HT-29 (cell line): Measurements from ENCODE around the gene CTNNAL1. TPM values are rescaled to one million over a fixed set of nuclear protein-coding genes. Genes with fewer than 3 reads are reported as not detected.
"Not testable (repeated sequence)": the region's sequence is repeated elsewhere in the genome, so short reads cannot be mapped to it uniquely, and the experiment has no call there.

Experiments used
- DNase-seq: peaks from one replicate; pipeline ENCODE4 v3.0.0-alpha.2; 2015; ENCODE audit warnings: low spot score
- small RNA-seq: library from RNA; depleted of rRNA; stranded (forward); fragments of <200 nt; gene quantifications from one replicate; pipeline ENCODE3, GENCODE V24; 2014
- total RNA-seq: library from RNA; depleted of rRNA; stranded (reverse); fragments of >200 nt; shearing (Covaris generic); gene quantifications from 2 replicates; pipeline ENCODE4 v1.2.3, GENCODE V29; 2014; rRNA removed

CTNNAL1 gene
- total RNA-seq, 1 experiment from 2014 or later = 24.7 TPM

DNA sequence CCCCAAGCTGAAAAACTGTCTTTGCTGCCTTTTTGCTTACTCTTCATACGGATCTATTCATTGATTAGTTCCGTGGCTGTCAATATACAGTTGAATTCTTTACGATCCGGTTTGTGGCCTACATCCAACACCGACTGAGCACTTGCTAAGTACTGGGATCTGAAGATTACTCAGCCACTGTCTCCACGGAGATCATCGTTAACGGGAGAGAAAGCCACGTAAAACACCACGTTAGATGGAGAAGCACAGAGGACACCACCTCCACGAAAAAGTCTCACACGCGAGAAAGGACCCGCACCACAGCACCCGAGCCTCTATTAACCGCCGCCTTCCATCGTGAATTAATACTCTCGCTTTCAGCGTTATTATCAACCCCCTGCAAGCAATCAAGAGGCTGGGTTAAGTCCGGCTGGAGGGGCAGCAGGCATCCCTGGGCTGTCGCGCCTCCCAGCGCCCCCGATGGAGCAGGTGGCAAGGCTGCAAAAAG lies 80.0 kb downstream of the CTNNAL1 start:
- DNase-seq = peak; percentile 20

DNA sequence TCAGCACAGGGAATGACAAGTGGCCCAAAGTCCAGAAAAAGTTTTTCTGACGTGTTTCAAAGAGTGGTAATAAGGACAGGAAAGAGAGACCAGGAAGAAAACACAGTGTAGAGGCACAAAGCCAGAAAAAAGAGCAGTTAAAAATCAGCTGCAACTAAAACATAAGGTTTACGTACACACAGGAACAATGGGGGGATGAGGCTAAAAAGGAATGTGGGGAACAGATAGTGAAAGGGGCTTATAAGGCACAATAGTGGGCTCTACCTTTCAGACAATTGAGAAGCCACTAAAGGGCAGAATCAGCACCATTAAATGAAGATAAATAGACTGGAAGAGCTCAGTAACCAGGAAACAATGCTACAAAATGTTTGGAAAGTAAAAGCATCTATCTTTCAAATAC lies 84.9 kb downstream of the CTNNAL1 start:
- no peak for DNase-seq

DNA sequence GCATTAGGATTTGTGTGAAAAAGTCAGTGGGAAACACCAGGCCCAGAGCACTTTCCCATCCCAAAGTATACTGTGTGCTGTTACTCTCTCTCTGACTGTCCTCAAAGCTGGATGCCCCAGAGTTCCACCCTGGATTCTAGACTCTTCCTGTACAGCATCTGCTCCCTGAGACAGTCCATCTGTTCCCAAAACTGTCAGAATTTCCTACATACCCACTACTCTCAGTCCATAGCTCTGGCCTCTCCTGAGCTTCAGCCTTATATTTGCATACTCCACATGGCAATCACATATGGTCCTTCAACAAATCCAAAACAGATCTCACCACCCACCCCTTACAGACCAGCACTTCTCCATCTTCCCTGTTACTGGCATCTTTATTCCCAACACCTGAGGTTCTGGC lies 88.8 kb downstream of the CTNNAL1 start:
- DNase-seq = no peak

DNA sequence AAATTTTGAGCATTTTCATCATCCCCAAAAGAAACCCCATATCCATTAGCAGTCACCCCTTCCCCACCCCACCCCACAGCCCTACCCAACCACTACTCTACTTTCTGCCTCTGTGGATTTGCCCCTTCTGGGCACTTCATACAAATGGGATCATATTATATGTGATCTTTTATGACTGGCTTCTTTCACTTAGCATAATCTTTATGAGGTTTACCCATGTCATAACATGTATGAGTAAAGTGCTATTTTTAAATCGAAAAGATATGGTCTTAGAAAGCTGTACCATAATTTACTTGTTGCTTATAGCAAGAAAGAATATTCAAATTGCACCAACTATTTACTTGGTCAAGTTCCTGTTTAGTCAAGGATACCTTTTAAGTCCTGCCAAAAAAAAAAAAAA lies 92.1 kb downstream of the CTNNAL1 start:
- DNase-seq = no peak

DNA sequence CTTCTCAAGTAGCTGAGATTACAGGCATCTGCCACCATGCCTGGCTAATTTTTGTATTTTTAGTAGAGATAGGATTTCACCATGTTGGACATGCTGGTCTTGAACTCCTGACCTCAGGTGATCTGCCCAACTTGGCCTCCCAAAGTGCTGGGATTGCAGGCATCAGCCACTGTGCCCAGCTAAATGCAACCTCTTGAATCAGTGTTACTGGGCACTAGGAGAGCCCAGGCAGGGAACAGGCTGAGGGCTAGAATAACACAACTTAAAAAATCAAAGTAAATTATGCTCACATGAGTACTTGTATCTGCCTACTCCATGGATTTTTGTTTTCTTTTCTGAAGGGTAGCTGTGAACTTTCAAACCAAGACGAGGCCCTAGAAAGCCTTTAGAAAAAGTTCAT lies 92.9 kb downstream of the CTNNAL1 start:
- not testable (repeated sequence) for DNase-seq

DNA sequence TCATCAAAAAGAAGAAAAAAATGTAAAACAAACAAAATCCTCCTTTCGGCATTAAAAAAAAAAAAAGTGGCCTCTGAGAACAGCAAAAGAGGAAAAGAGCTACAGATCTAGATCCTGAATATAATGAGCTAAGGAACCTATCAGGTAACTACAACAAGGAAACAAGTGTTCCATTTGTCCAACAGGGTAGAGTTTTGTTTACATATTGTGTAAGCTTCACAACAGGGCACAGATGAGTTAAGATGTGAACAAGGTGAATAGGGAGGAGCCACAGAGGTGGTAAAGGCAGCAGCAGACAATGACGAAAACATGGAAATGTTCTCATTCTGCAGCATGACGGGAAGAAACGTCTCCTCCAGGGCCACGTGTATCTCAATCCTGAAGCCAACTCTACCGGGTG lies 93.8 kb downstream of the CTNNAL1 start:
- peak; percentile 77 for DNase-seq

DNA sequence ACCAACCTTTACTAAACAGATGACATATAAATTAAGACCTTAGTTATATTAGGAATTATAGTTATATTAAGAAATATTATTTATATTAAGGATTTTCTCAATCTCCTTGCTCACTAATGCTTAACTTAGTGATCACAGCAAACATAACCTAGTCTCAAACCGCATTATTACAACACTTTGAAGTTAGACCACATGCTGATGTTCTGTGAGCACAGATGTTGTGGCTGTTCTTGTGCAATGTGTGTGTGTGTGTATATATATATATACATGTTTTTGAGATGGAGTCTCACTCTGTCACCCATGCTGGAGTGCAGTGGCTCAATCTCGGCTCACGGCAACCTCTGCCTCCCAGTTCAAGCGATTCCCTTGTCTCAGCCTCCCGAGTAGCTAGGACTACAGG lies 99.9 kb downstream of the CTNNAL1 start:
- DNase-seq = no peak

DNA sequence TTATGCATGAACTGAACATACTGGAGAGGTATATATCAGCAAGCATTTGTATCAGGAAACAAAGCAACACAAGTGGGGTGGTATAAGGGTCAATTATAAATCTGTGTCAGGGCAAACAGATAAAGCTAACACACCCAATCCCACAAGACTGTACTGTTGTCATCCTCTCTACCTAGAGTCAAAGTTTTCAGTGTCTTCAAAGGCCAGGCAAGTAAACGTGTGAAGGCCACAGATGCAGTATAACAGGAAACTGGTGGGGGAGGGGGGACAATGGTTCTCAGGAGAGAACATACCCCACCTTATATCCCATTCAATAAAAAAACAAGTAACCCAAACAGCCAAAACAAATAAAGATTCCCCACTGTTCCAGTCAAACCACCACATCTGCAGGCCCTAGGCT lies 101.5 kb downstream of the CTNNAL1 start:
- DNase-seq = no peak

DNA sequence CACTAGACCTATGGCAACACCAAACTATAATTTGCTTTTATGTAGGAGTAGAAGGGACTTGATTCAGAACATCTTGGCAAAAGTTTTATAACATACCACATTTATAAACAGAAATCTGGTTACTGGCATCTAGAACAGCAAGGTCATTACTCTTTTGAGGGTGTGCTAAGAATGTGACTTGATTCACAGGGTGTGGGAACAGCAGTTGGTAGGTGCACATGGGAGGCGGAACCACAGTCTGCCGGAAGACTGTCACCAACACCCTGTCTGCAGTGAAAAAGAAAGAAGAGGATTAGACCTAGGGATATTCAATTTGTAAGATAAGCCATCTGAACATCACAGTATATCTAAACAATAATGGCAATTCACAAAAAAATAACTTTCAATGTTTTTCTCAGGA lies 102.4 kb downstream of the CTNNAL1 start:
- no peak for DNase-seq

DNA sequence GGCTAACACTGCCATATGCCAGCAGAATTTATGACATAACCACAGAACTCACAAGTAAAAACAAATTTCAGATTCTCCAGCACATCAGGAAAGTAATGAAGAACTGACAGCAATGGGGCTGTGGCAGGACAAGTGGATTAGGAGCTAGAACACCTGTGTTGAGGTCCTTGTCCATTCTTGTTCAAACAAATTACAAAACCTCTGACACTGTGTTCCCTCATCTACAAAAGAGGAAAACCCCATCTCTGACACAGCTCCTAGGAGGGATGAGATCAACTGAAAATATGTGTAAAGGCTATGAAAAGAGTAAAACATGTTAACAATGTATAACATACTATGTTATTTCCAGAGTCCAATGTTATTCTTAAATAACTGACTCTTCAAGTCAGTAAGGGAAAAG lies 102.9 kb downstream of the CTNNAL1 start:
- no peak for DNase-seq

DNA sequence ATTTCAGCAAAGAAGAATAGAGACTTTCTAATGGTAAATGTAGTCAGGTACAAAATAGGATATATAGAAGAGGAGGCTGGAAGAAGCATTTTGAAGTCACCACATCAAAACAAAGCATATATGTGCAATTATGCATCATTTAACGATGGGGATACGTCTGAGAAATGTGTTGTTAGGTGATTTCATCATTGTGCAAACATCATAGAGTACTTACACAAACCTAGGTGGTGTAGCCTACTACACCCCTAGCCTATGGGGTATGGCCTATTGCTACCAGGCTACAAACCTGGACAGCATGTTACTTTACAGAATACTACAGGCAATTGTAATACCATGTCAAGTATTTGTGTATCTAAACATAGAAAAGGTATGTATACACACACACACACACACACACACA lies 107.8 kb downstream of the CTNNAL1 start:
- DNase-seq = no peak

DNA sequence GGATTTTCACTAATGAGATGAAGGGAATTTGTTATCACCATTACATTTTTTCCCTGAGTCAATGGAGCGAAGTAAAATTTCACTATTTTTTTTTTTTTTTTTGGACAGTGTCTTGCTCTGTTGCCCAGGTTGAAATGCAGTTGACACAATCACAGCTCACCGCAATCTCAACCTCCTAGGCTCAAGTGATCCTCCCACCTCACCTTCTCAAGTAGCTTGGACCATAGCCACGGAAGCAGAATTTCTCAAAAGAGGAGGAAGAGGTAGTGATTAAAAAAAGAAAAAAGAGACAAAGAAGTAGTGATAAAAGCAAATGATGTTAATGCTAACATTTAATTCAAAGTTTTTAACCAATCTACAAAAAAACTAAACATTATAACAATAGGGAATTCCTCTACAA lies 109.1 kb downstream of the CTNNAL1 start:
- no peak for DNase-seq

DNA sequence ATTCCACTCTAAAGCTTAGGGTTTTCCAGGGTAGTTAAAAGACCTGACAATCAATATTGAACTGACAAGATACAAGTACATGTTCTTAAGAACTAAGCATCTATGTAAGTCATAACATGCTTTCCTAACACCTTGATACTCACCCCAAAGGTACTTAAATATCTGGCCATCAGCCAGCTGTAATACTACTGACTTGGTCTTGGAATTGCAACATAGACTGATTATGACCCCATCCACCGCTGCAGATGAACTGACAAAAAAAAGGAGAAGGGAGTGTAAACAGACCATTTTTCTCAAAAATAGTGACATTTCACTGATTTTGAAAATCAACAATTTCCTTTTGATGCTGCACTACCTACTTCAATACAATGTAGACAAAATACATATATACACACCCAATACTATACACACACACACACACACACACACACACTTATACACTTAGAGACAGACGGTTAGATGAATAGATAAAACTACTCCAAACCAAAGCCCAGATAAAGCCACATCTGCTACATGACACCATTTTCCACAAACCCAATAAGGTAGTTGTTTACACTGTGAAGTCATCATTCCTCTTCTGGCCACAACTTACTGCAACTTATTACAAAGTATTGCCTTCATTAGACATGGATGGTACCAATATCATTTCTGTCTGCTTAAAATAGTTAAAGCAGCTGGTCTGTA lies 109.7 kb downstream of the CTNNAL1 start:
- DNase-seq = no peak

DNA sequence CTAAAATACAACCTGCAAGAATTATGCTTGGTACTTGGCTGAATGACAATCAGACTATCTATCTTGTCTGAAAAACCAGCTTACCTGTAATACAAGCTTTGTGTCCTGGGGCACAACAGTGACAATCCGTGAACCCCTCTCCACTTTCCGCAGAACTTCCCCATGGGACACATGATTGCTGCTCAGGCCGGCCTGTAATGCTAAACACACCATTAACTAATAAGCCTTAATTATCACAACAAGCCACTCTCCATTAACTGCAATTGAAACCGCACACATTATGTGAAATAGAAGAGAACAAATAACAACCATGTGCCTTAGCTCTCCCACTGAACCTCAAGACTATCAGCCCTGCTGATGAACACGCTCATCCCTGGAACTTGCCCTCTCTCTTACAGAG lies 113.1 kb downstream of the CTNNAL1 start:
- no peak for DNase-seq

DNA sequence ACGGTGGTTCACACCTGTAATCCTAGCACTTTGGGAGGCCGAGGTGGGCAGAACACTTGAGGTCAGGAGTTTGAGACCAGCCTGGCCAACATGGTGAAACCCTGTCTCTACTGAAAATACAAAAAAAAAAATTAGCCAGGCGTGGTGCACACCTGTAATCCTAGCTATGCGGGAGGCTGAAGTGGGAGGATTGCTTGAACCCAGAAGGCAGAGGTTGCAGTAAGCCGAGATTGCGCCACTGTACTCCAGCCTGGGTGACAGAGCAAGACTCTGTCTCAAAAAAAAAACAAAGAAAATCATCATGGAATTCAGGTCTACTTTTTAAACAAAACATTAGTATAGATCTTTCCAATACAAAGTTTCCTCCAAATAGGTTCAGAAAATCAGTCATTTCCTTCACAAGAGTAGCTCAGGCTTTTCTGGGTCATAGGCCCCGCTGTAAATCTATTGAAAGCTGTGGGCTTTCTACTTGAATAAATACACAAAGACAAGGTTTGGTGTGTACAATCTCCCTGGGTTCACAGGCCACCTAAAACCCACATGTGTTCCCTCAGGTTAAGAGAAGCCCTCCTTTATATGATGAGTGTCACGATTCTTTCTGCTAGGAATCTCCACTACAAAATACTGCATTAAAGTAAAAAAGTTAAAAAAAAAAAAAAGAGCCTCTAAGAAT lies 114.1 kb downstream of the CTNNAL1 start:
- DNase-seq = not testable (repeated sequence)

DNA sequence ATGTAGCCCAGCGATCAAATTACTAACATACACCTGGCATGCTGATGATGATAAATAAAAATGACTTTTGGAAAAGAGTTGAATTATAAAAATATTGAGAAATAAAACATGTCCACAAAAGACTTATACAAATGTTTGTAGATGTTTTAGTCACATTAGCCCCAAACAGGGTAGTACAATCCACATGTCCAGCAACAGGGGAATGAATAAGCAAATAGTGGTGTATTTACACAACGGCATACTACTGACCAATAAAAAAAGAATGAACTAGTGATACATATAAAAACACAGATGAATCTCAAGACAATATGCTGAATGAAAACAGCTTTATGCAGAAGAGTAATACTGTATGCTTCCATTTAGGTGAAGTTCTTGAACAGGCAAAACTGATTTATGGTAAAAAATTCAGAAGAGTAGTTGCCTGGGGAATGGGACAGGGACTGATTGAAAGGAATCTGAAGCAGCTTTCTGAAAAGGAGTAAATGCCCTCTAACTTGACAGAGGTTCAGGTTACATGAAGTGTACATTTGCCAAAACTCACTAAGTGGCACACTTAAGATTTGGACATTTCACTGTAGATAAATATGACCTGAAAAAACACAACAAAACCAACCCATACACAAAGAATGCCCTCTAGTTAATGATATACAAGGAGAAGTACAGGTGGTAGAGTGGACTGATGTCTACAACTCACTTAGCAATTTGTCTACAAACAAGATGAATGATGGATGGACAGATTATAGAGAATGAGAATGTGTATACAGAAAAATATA lies 115.8 kb downstream of the CTNNAL1 start:
- no peak for DNase-seq

DNA sequence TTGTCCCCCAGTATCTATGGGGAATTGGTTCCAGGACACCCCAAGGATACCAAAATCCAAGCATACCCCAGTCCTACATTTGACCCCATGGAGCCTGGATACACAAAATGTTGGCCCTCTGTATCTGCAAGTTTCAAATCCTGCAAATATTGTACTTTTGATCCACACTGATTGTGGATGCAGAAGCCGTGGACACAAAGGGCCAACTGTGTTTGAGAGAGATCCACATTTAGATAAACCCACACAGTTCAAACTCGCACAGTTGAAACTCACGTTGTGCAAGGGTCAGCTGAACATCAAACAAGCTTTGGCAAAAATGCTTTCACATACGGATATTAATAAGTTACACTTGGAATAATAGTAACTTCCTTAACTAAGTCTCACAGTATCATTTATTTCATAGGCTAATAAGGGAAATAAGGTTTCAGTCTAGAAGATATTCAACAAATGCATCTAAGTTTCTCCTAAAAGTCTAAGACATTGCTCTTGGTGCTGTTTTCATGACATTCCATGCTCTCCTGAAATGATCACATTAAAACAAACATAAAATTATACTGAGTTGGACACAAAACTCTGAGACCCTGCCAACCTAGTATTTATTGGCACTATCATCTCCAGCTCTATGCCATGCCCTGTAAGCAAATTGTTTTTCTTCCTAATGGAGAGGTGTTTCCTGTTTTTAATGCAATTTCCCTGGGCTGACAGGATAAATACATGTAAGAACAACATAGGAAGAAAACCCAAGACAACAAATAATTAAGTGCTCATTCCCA lies 118.9 kb downstream of the CTNNAL1 start:
- no peak for DNase-seq

Small RNA genes lying within 50 kb of the gene (small RNA-seq; reads per million reads assigned to genes)
- gene MIR32 (not detected), gene RF00019 (not detected)

Other genes with a start within 250 kb of the CTNNAL1 start
- not detected in 2 replicates for gene ACTL7B, start 157.5 kb downstream of the CTNNAL1 start, total RNA-seq
- gene ACTL7A, start 151.2 kb downstream of the CTNNAL1 start, total RNA-seq = not detected in 2 replicates
- 14.7 and 24.4 TPM in 2 replicates for gene ELP1, start 79.4 kb downstream of the CTNNAL1 start, total RNA-seq
- 4.8 and 9.8 TPM in 2 replicates for gene ABITRAM, start 79.1 kb downstream of the CTNNAL1 start, total RNA-seq
- gene TMEM245, start 106.4 kb upstream of the CTNNAL1 start, total RNA-seq = 14.8 and 17.1 TPM in 2 replicates
- gene FRRS1L, start 153.8 kb upstream of the CTNNAL1 start, total RNA-seq = not detected in 2 replicates